ENCODE data around the gene RNF149.
A peak's percentile ranks its signal among the peaks of the same experiment; 100 is the strongest.

Gene RNF149

GRCh38 chr2:101231240-101231639 is 77.3 kb downstream of the RNF149 start:
- Histone ChIP-seq H2AFZ (ENCODE audit: low read depth, low read length) (no peak overlapping the region), H3K23ac (ENCODE audit: low read length in 2 of 2) (no peak overlapping the region), H3K4me3 (ENCODE audit: insufficient read depth in 1 of 2, low read depth in 1 of 2, low read length in 2 of 2) (no peak overlapping the region), H2BK5ac (ENCODE audit: low read depth, low read length, poor library complexity, severe bottlenecking) (peak overlapping the region; percentile 45), H4K91ac (ENCODE audit: low read length) (no peak overlapping the region), H3K4ac (ENCODE audit: low read depth in 1 of 2, low read length in 2 of 2) (no peak overlapping the region), H3K9ac (ENCODE audit: low read length) (no peak overlapping the region), H2BK12ac (ENCODE audit: low read length in 2 of 2) (no peak overlapping the region), H2BK15ac (ENCODE audit: low read depth, poor library complexity, severe bottlenecking) (no peak overlapping the region), H2BK120ac (ENCODE audit: low read depth, low read length) (no peak overlapping the region), H3K36me3 (ENCODE audit: control insufficient read depth in 1 of 2, insufficient read depth in 2 of 2, low read depth in 1 of 2, low read length in 2 of 2) (no peaks in the 10 kb centered on the region), H3K9me3 (ENCODE audit: control insufficient read depth, low read length) (no peaks in the 10 kb centered on the region), H3K4me2 (ENCODE audit: low read length, poor library complexity, severe bottlenecking) (no peak overlapping the region), H3K4me1 (ENCODE audit: control insufficient read depth, insufficient read depth, low read depth, low read length) (peaks cover 4% of the 10 kb centered on the region), H2AK5ac (ENCODE audit: low read length, severe bottlenecking) (peak overlapping the region; percentile 37), H3K14ac (ENCODE audit: low read length in 2 of 2) (no peak overlapping the region), H3K79me1 (replicated peaks; ENCODE audit: low read length, poor library complexity, severe bottlenecking) (peaks cover 2% of the 10 kb centered on the region), H3K18ac (ENCODE audit: low read depth in 1 of 2, low read length in 2 of 2) (no peak overlapping the region), H3K27ac (ENCODE audit: low read length, poor library complexity, severe bottlenecking) (peak overlapping the region; percentile 95), H4K8ac (ENCODE audit: low read length) (no peak overlapping the region), H3K27me3 (ENCODE audit: control insufficient read depth in 1 of 2, insufficient read depth in 1 of 2, low read length in 2 of 2) (peaks cover 0 to 2% of the 10 kb centered on the region in 2 experiments)
- 100% methylated on average over 1 of the region's 1 CpG for WGBS
- DNase-seq: no peak

- H2BK12ac ChIP-seq (ENCODE audit: low read length in 2 of 2): no peak overlapping the region
- peaks cover 4% of the 10 kb centered on the region for H3K4me1 ChIP-seq (ENCODE audit: control insufficient read depth, insufficient read depth, low read depth, low read length)
- no peak overlapping the region for H3K14ac ChIP-seq (ENCODE audit: low read length in 2 of 2)
- H3K79me1 ChIP-seq (replicated peaks; ENCODE audit: low read length, poor library complexity, severe bottlenecking): peaks cover 2% of the 10 kb centered on the region
- 87% methylated on average over 2 of the region's 2 CpGs for WGBS
- H3K36me3 ChIP-seq (ENCODE audit: control insufficient read depth in 1 of 2, insufficient read depth in 2 of 2, low read depth in 1 of 2, low read length in 2 of 2): no peaks in the 10 kb centered on the region
- no peak overlapping the region for H3K9ac ChIP-seq (ENCODE audit: low read length)
- peaks cover 0 to 2% of the 10 kb centered on the region in 2 experiments for H3K27me3 ChIP-seq (ENCODE audit: control insufficient read depth in 1 of 2, insufficient read depth in 1 of 2, low read length in 2 of 2)
- peak overlapping the region; percentile 95 for H3K27ac ChIP-seq (ENCODE audit: low read length, poor library complexity, severe bottlenecking)
- peak overlapping the region; percentile 92 for H2AK5ac ChIP-seq (ENCODE audit: low read length, severe bottlenecking)
- peak overlapping the region; percentile 36 for H2BK5ac ChIP-seq (ENCODE audit: low read depth, low read length, poor library complexity, severe bottlenecking)
- no peak overlapping the region for H2BK120ac ChIP-seq (ENCODE audit: low read depth, low read length)
- no peak overlapping the region for H4K8ac ChIP-seq (ENCODE audit: low read length)
- H3K4me3 ChIP-seq (ENCODE audit: insufficient read depth in 1 of 2, low read depth in 1 of 2, low read length in 2 of 2): no peak overlapping the region
- H4K91ac ChIP-seq (ENCODE audit: low read length): no peak overlapping the region
- peak; percentile 20 for DNase-seq
- no peaks in the 10 kb centered on the region for H3K9me3 ChIP-seq (ENCODE audit: control insufficient read depth, low read length)
- no peak overlapping the region for H3K23ac ChIP-seq (ENCODE audit: low read length in 2 of 2)
- no peak overlapping the region for H3K4ac ChIP-seq (ENCODE audit: low read depth in 1 of 2, low read length in 2 of 2)
- no peak overlapping the region for H3K18ac ChIP-seq (ENCODE audit: low read depth in 1 of 2, low read length in 2 of 2)
- no peak overlapping the region for H2AFZ ChIP-seq (ENCODE audit: low read depth, low read length)
- peak overlapping the region; percentile 60 for H3K4me2 ChIP-seq (ENCODE audit: low read length, poor library complexity, severe bottlenecking)
- H2BK15ac ChIP-seq (ENCODE audit: low read depth, poor library complexity, severe bottlenecking): no peak overlapping the region
These were observed 77.9 kb downstream of the RNF149 start for GRCh38 chr2:101230541-101231001.

Small RNA genes within 50 kb of the gene (small RNA-seq; reads per million reads assigned to genes)
- 1.4 reads per million for gene MIR5696 (ENCODE audit: low read depth)
- gene SNORD89 (ENCODE audit: low read depth): 19.0 reads per million, percentile 86 among the genes with 10 or more reads in this experiment
